Measurements from ENCODE around the gene PIM1.
"Not testable (repeated sequence)": the region's sequence is repeated elsewhere in the genome, so short reads cannot be mapped to it uniquely, and the experiment has no call there.

Gene PIM1

DNA sequence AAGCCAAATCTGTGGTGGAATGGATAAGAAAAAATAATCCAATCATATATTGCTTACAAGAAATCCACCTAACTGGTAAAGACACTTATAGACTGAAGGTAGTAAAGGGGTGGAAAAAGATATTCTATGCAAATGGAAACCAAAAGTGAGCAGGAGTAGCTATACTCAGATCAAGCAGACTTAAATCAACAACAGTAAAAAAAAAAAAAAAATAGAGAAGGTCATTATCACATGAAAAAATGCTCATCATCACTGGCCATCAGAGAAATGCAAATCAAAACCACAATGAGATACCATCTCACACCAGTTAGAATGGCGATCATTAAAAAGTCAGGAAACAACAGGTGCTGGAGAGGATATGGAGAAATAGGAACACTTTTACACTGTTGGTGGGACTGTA lies 24.9 kb downstream of the PIM1 start:
- not testable (repeated sequence) for DNase-seq

GRCh38 chr6:37196451-37196850 lies 26.5 kb downstream of the PIM1 start:
- not testable (repeated sequence) for DNase-seq

DNA sequence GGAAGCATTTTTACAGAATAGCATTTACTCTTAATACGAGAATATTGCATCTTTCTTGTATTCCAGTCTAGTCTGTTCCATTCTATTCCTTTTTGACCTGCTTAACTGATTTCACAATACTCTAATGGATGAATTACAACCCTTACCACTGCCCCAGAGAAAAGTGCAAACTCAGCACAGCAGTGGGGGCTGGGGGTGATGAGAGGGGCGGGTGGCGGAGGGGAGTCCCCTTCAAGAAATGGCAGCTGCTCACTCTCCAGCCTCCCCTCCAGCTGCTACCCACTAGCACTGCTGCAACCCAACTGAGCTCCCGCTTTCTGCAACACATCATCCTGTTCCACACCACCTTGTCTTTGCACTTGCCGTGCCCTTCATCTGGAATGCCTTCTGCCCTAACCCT lies 30.1 kb downstream of the PIM1 start:
- DNase-seq, result no peak

DNA sequence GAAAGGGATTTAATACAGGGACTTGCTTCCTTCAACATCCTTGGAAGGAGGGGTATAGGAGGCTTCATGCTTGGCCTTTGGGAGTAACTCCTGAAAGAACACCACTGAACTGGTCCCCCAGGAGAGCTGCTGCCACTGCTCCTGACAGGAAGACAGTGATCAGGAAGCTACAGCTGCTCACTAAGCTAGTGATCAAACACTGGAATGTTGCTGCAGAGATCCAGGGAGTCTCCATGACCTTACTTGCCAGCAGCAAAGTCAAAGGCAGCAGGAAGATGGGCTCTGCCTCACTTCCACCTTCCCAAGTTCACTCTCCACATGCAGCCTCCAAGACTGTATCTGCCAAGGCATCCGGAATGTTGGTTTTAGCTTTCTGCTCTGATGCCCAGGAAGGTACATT lies 31.8 kb downstream of the PIM1 start:
- no peak for DNase-seq

GRCh38 chr6:37202788-37203491 lies 33.0 kb downstream of the PIM1 start:
- DNase-seq, result no peak

DNA sequence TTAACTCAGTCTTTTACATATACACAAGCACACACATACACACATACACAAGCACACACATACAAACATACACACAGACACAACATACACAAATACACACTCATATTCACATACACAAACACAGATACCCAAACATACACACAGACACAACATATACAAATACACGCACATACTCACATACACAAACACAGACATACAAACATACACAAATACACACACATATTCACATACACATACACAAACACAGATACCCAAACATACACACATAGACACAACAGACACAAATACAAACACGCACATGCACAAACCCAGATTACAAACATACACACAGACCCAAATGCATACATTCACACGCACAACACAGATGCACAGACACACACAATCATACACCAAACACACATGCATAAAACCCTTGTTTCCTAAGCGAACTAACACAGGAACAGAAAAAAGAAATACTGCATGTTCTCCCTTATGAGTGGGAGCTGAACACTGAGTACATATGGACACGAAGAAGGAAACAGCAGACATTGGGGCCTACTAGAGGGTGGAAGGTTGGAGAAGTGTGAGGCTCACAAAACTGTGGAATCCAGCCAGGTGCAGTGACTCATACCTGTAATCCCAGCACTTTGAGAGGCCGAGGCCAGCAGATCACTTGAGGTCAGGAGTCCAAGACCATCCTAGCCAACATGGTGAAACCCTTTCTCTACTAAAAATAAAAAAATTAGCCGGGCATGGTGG lies 34.2 kb downstream of the PIM1 start:
- DNase-seq, result no peak

DNA sequence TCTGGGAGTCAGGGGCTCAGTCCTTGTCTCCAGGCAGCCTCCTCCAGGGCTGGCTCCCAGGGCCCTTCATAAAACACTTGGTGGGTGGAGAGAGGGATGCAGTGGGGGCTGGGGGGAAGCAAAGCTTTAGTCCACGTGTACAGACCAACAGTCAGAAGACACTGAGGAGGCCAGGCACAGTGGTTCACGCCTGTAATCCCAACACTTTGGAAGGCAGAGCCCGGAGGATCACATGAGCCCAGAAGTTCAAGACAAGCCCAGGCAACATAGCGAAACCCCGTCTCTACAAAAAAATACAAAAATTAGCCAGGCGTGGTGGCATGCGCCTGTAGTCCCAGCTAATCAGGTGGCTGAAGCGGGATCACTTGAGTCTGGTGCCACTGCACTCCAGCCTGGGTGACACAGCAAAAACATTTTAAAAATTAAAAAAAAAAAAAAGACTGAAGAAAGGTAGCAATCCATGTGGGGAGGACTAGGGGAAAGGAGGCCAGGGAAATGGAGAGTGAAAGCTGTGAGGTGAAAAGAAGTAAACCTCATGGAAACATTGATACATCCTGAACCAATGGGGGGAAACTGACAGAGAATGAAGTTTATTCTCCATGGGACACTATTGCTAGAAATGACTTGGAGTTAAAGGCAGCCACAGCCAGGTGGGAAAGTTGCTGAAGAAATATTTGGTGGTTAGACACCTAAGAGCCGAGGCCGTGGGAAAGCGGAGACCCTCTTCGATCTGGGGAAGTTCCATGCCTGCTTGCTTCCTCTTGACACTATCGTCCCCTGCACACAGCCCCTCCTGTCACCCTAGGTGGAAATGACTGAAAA lies 35.4 kb downstream of the PIM1 start:
- DNase-seq, result no peak

- no peak for DNase-seq
These were observed 36.0 kb downstream of the PIM1 start for GRCh38 chr6:37205997-37206340.

DNA sequence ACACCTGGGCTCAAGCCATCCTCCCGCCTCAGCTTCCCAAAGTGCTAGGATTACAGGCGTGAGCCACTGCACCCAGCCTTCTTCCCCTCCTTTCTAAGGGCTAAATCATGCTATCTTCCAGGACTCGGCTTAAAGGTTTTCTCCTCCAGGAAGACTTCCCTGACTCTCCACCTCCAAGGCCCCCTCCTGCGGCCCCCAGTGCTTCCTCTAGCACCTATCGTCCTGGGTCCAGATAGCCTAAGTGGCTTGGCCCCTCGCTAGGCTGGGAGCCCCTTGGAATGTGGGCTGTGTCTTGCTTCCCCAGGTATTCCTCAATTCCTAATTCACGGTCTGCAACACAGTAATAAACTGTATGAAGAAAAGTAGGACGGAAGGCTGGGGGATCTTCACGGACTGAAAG lies 36.7 kb downstream of the PIM1 start:
- no peak for DNase-seq

DNA sequence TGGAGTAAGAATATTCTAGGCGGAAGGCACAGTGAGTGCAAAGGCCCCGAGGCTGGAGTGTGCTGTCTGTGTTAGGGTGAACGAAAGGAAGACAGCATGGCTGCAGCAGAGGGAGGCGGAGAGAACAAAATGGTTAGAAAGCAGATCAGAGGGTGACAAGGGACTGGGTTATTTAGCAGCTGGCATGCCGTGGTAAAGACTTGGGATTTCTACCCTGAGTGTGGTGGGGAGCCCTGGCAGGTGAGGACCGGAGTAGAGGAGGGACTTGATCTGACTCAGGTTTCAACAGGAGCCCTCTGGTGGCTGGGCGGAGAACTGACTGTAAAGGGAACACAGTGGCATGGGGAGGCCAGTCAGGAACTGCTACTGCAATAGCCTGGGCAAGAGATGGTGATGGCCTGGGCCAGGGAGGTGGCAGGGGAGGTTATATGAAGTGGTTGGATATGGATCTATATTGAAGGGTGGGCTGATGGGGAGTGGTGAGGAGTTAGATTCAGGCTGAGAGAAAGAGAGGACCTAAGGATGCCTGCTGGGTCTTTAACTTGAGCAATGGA lies 38.0 kb downstream of the PIM1 start:
- peak; percentile 75 for DNase-seq

- no peak for DNase-seq
These were observed 38.8 kb downstream of the PIM1 start for GRCh38 chr6:37208793-37209192.

DNA sequence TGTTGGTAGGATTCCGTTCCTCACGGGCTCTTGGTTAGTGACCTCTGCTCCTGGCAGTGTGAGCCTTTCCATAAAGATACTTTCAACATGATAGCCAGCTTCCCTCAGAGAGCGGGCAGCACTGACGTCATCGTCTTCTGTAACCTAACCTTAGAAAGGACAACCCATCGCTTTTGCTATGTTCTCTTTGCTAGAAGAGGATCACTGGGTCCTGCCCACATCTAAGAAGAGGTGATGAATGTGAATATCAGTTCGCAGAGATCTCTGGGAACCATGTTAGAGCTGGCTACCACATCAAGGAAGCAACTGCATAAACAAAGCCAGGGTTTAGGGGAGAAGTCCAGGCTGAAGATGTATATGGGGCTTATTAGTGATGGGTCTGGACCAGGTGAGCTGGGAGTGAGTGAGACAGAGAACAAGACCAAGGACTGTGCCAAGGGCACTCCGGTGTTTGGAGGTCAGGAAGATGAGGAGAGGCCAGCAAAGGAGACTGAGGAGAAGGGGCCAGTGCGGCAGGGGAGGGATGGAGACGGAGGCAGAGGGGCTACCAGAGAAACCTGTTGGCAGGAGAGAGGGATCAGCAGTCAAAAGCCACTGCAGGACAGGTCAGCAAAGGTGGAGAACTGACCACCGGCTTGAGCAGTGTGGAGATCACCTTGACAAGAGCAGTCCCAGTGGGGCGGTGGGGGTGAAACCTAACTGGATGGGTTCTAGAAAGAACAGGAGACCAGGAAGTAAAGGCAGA lies 39.7 kb downstream of the PIM1 start:
- DNase-seq, result no peak

- peak; percentile 78 for DNase-seq
These were observed 40.5 kb downstream of the PIM1 start for GRCh38 chr6:37210313-37210968.

DNA sequence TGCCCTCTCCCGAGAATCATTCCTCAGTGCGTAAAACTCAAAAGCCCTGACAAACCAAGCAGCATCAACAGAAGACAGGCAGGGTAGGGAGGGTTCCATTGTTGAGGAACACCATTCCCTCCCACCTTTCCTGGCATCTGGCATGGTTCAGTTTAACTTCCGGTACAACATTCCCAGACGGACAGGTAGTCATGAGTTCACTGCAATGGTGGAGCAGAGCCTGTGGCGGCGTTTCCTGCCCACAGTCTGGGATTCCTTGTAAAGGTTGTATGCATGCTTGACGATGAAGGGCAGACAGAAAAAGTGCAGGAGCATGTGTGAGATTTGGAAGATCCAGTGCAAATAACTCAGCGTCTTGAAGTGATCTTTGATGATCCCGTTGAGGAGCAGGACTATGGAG lies 42.3 kb downstream of the PIM1 start:
- DNase-seq, result no peak

DNA sequence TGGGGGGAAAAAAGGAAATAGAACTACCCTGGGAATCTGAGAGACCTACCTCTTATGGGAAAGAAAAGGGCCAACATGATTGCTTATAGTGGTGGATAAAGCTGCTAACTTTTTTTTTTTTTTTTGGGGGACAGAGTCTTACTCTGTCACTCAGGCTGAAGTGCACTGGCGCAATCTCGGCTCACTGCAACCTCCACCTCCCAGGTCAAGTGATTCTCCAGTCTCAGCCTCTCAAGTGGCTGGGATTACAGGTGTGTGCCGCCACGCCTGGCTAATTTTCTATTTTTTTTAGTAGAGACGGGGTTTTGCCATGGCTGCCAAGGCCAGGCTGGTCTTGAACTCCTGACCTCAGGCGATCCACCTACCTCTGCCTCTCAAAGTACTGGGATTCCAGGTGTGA lies 48.1 kb downstream of the PIM1 start:
- DNase-seq, result no peak

DNA sequence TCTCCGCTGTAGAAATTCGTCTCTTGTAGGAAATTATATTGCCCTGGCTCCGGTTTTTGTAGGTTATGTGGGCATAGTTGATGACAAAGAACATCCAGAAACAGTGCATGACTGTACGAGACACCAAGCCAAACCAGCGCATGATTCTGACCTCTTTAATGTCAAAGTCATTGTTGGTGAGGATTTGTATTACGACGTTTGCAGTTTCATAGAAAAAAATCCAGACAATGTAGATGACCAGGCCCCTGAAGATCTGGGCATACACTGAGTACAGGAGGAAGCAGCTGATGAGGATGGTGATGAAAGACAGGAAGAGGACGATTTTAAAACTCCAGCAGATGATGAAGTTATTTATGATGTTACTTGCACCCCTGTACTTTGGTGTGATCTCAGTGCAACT lies 48.6 kb downstream of the PIM1 start:
- no peak for DNase-seq

DNA sequence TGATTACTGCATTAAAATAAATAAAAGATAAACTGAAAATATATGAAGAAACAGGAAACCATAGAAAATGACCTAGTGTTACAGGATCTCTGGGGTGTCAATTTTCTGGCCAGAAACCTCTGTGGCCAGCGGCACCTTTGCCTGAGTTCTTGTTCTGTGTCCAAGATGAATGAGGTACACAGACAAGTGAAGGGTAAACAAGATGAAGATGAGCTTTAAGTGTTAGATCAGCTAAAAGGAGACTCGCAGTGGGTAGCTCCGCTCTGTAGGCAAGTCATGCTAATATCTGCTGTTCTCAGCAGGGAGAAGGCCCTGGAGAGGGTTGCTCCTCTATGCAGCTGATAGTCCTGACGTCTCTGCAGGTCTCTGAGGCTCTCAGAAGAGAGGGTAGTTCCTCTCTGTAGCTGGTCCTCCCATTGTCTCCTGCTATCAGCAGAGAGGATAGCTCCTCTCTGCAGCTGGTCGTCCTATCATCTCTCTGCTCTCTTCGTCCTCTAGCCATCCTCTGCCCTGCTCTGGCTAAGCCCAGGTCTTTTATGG lies 51.7 kb downstream of the PIM1 start:
- no peak for DNase-seq

GRCh38 chr6:37222125-37222967 lies 52.4 kb downstream of the PIM1 start:
- peak; percentile 98 for DNase-seq

DNA sequence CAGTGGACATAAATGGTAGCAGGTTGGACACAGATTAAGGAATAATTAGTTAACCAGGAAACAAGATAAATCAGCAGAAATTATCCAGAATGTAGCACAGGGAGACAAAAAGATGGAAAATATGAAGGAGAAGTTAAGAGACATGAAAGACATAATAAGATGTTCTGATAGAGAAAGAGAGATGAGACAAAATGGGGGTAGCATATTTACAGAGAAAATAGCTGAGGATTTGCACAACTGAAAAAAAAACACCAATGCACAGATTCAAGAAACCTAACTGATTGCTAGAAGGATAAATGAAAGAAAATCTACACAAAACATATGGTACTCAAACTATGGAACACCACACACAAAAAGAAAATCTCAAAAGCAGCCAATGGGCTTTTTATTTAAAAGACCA lies 53.0 kb downstream of the PIM1 start:
- DNase-seq, result no peak

Measured in COR-L47 (cell line).